ENCODE measurements around the gene SIRT7. TPM values are rescaled to one million over a fixed set of nuclear protein-coding genes. Genes with fewer than 3 reads are reported as not detected.

Gene SIRT7
- total and polyA plus RNA-seq, 8 donors: 9.6 to 40.2 (median 13.5) TPM

DNA sequence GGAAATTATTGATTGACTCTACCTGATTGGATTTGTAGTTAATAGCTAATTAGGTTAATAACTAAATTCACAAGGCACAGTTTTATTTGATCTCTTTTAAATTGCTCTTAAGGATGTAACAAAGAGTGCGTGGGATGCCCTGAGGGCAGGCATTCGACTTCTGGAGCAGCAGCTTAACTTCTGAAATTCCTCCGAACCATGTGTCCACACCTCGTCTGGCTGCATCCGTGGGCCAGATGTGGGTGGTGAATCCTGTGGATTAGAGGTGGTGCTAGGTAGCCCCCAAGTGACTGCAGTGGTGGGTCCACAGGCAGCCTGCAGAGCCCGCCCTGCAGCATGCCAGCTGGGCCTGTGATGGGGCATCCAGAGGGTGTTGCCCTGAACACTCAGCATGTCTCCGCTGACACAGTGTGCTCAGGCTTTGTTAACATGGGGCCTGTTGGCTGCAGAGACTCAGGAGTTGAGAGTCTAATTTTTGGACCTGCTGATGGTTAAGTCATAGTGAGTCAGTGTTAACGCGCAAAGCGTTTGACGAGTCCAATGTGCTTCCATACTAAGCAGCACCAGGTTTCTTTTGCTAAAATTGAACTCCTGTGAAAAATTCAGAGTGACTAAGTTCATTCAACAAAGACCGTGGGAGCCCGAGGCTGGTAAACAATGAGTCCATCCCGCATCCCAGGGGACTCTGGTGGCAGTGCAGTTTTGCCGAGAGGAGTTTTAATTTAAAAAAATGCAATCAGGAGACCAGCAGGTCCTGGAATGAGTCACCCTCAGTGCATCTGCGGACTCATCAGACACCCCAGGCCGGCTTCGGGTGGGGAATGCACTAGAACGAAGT, 19.7 kb downstream of the SIRT7 start:
- WGBS, 2 donors: 93 to 94% methylated on average over 19 of the region's 19 CpGs
- FAIRE-seq: no peak
- intact Hi-C loops (cut with DNase I): no loop called here

GRCh38 chr17:81895400-81895799, 22.6 kb downstream of the SIRT7 start:
- 84 to 87% methylated on average over 11 of the region's 11 CpGs for WGBS, 2 donors
- ATAC-seq (no peak), FAIRE-seq (no peak), DNase-seq (no peak)
- Histone ChIP-seq H3K4me3 (no peak overlapping the region), H3K27me3 (no peaks in the 10 kb centered on the region), H3K4me1 (peaks cover 0 to 9% (median 5%) of the 10 kb centered on the region in 3 donors), H3K36me3 (peaks cover 0 to 12% (median 6%) of the 10 kb centered on the region in 3 donors), H3K9me3 (no peaks in the 10 kb centered on the region), H3K27ac (no peak overlapping the region)
- intact Hi-C loops (cut with DNase I): no loop called here
- TF ChIP-seq CTCF (IDR thresholded peaks at IDR 0.05): no peak

More for the DNA sequence above, 19.7 kb downstream of the SIRT7 start:
- no peak for DNase-seq
- Histone ChIP-seq H3K27ac (no peak overlapping the region), H3K27me3 (no peaks in the 10 kb centered on the region), H3K36me3 (peaks cover 0 to 12% (median 6%) of the 10 kb centered on the region in 3 donors), H3K9me3 (no peaks in the 10 kb centered on the region), H3K4me1 (peaks cover 0 to 6% (median 3%) of the 10 kb centered on the region in 3 donors), H3K4me3 (no peak overlapping the region)
- no peak for ATAC-seq
- no peak for TF ChIP-seq CTCF (IDR thresholded peaks at IDR 0.05)

DNA sequence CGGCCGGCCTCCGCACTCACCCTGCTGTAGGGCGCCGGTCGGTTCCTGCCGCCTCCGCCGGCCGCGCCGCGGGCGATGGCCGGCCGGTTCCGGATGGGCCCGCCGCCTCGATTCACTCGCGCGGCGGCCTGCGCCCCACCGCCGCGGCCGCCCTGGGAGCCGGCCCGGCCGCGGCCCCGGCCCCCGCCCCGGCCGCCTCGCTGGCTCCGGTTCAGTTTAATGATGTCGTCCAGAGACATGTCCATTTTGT, 26.7 kb downstream of the SIRT7 start:
- 0 to 1% methylated on average over 22 to 40 of the region's 40 CpGs for WGBS, 2 donors
- H3K4me3 ChIP-seq: peak overlapping the region; percentile 83 to 94 (median 88)
- FAIRE-seq (no peak), ATAC-seq (no peak), DNase-seq (no peak)
- no peaks in the 10 kb centered on the region for H3K27me3 ChIP-seq
- peaks cover 0 to 17% (median 12%) of the 10 kb centered on the region in 3 donors for H3K36me3 ChIP-seq
- H3K27ac ChIP-seq: peak overlapping the region in 3 of 4 donors; percentile 12 to 89 (median 51)
- TF ChIP-seq CTCF (IDR thresholded peaks at IDR 0.05): no peak
- intact Hi-C loops (cut with DNase I): no loop called here
- H3K9me3 ChIP-seq: no peaks in the 10 kb centered on the region
- H3K4me1 ChIP-seq: peaks cover 0 to 17% (median 9%) of the 10 kb centered on the region in 3 donors

DNA sequence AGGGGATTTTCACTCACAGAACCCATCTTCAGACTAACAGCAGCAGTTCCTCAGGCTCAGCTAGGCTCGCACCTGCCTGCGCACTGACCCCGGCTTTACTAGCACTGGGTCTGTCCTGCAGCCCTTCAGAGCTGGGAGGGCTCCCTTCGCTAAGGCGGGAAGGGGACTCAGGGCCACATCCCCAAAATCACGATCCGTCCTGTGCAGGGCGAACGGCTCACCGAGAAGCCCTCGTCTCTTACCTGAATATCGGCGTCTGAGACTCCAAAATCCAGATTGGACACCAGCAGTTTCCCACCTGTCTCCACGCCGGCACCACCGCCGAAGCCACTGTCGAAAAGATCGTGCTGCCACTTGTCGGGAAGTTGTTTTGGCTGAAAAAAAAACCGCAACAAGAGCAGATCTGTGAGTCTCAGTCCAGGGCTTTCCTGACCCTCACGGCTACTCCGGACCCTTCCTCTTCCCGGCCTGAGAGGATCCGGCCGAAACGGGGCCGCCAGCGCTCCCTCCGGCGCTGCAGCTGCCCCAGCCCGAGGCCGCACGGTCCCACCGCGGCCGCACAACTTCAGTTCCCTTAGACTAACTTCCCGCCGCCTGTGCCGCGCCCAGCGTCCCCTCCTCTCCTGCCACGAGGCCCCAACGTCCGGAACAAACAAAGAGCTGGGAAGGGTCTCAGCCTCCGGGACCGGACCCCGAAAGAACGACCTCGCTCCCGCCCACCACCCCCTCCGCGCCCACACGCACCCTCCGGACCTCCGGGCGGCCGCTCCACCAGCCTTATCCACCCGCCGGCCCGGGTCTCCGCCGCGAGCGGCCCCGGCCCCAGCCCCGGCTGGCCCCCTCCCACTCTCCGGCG, 27.3 kb downstream of the SIRT7 start:
- peak in 2 of 6 donors; percentile 15 to 64 for DNase-seq
- H3K27me3 ChIP-seq: no peaks in the 10 kb centered on the region
- H3K4me3 ChIP-seq: peak overlapping the region; percentile 83 to 94 (median 88)
- peaks cover 0 to 17% (median 12%) of the 10 kb centered on the region in 3 donors for H3K36me3 ChIP-seq
- no peak for ATAC-seq
- no peak for TF ChIP-seq CTCF (IDR thresholded peaks at IDR 0.05)
- no peaks in the 10 kb centered on the region for H3K9me3 ChIP-seq
- no peak for FAIRE-seq
- H3K27ac ChIP-seq: peak overlapping the region in 3 of 4 donors; percentile 12 to 67 (median 51)
- intact Hi-C loops (cut with DNase I): no loop called here
- H3K4me1 ChIP-seq: peaks cover 0 to 17% (median 9%) of the 10 kb centered on the region in 3 donors
- WGBS, 2 donors: 5 to 7% methylated on average over 49 to 69 of the region's 69 CpGs
